GM21390 (cell line): ENCODE data around the gene RNASEH2A.
"Not testable (repeated sequence)": the region's sequence is repeated elsewhere in the genome, so short reads cannot be mapped to it uniquely, and the experiment has no call there.

Source experiments
- ATAC-seq: cut with Tn5 transposase; IDR thresholded peaks from one replicate; pipeline ENCODE4 v1.9.1; 2021; ENCODE audit not compliant: unreplicated experiment

The RNASEH2A gene

GRCh38 chr19:12828494-12828893 is 22.1 kb downstream of the RNASEH2A start:
- no peak for ATAC-seq

GRCh38 chr19:12833418-12833737 is 27.0 kb downstream of the RNASEH2A start:
- ATAC-seq, result no peak

- no peak for ATAC-seq
These were observed 27.6 kb downstream of the RNASEH2A start for GRCh38 chr19:12833738-12834565.

- ATAC-seq, result no peak
These were observed 28.2 kb downstream of the RNASEH2A start, which contains the start of gene RTBDN for GRCh38 chr19:12834566-12834943. RTBDN (minus strand) TSS chr19:12834579; CDS start chr19:12829979, 4,600 bp downstream.

- ATAC-seq, result no peak
These were observed 28.8 kb downstream of the RNASEH2A start for GRCh38 chr19:12834976-12835757.

- ATAC-seq, result no peak
These were observed 30.1 kb downstream of the RNASEH2A start for GRCh38 chr19:12836529-12836863.

GRCh38 chr19:12837225-12837624 is 30.8 kb downstream of the RNASEH2A start:
- ATAC-seq, result no peak

- no peak for ATAC-seq
These were observed 31.9 kb downstream of the RNASEH2A start, which contains the start of gene MAST1 for GRCh38 chr19:12838182-12838885. MAST1 (plus strand) TSS chr19:12838515; CDS start chr19:12838573, 58 bp downstream.

GRCh38 chr19:12838886-12839756 is 32.7 kb downstream of the RNASEH2A start:
- no peak for ATAC-seq

GRCh38 chr19:12840091-12841079 is 34.0 kb downstream of the RNASEH2A start:
- ATAC-seq, result no peak

GRCh38 chr19:12841094-12841493 is 34.7 kb downstream of the RNASEH2A start:
- no peak for ATAC-seq

GRCh38 chr19:12842511-12842910 is 36.1 kb downstream of the RNASEH2A start:
- no peak for ATAC-seq

GRCh38 chr19:12843328-12843727 is 36.9 kb downstream of the RNASEH2A start:
- ATAC-seq, result no peak

GRCh38 chr19:12843999-12844732 is 37.8 kb downstream of the RNASEH2A start:
- no peak for ATAC-seq

GRCh38 chr19:12846613-12847012 is 40.2 kb downstream of the RNASEH2A start:
- ATAC-seq, result not testable (repeated sequence)

GRCh38 chr19:12847159-12848139 is 41.1 kb downstream of the RNASEH2A start:
- no peak for ATAC-seq

GRCh38 chr19:12856653-12857052 is 50.3 kb downstream of the RNASEH2A start:
- ATAC-seq, result no peak
